ENCODE data around the gene C1QTNF6.

DNA sequence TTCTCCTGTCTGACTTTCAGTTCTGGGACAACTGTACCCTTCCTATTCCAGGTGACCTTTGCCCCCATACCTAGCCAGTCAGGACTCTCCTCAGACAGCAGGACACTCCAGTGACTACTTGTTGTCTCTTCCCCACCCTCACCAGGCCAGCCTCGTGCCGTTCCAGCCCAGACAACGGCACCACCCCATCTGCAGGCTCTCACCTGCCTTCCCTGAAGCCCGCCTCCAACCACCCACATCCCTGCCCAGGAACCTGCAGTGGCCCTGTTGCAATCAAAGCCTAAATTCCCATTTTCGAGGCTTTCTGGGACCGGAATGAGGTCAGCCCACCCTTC is 42.0 kb downstream of the C1QTNF6 start:
- no peak for TF ChIP-seq POLR2A (IDR thresholded peaks at IDR 0.05)
- TF ChIP-seq, protein P1, sequence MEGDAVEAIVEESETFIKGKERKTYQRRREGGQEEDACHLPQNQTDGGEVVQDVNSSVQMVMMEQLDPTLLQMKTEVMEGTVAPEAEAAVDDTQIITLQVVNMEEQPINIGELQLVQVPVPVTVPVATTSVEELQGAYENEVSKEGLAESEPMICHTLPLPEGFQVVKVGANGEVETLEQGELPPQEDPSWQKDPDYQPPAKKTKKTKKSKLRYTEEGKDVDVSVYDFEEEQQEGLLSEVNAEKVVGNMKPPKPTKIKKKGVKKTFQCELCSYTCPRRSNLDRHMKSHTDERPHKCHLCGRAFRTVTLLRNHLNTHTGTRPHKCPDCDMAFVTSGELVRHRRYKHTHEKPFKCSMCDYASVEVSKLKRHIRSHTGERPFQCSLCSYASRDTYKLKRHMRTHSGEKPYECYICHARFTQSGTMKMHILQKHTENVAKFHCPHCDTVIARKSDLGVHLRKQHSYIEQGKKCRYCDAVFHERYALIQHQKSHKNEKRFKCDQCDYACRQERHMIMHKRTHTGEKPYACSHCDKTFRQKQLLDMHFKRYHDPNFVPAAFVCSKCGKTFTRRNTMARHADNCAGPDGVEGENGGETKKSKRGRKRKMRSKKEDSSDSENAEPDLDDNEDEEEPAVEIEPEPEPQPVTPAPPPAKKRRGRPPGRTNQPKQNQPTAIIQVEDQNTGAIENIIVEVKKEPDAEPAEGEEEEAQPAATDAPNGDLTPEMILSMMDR (IDR thresholded peaks at IDR 0.05) = no peak

Measured in testis (tissue), 2 donors.